HepG2 (cell line): ENCODE measurements around the gene ARHGAP9. TPM values are rescaled to one million over a fixed set of nuclear protein-coding genes. Genes with fewer than 3 reads are reported as not detected.

Source experiments
- ATF7-NPFF ChIP-seq: sonication (generic); formaldehyde crosslinking; IDR thresholded peaks from 2 replicates; pipeline ENCODE4 v1.8.1; 2023; ENCODE audit warnings: mild to moderate bottlenecking, low read depth, missing genetic modification reagents, moderate library complexity
- BCL3 ChIP-seq: sonication (generic); formaldehyde crosslinking; IDR thresholded peaks from 2 replicates; pipeline ENCODE4 v1.5.1; 2020; ENCODE audit warnings: mild to moderate bottlenecking, missing genetic modification reagents, moderate library complexity
- BRCA1 ChIP-seq: sonication (generic); formaldehyde crosslinking; IDR thresholded peaks from 2 replicates; pipeline ENCODE4 v1.4.0; 2020; ENCODE audit warnings: missing genetic modification reagents
- CCAR2 ChIP-seq: fragments of 200-400 bp; formaldehyde crosslinking; optimal IDR thresholded peaks from 2 replicates; pipeline ENCODE3; 2018; ENCODE audit warnings: low read depth, mild to moderate bottlenecking, low read length, moderate library complexity
- GLMP ChIP-seq: sonication (generic); formaldehyde crosslinking; IDR thresholded peaks from 2 replicates; pipeline ENCODE4 v1.9.0; 2021; ENCODE audit warnings: missing genetic modification reagents, mild to moderate bottlenecking, borderline replicate concordance
- MAZ ChIP-seq, 2 experiments: sonication (generic) in 1 of 2; formaldehyde crosslinking in 1 of 2; IDR thresholded peaks; 2 replicates each; pipeline versions ENCODE4 v1.5.0 to v1.6.1; 2012 to 2020; ENCODE audit warnings: low read depth in 2 of 2, mild to moderate bottlenecking in 2 of 2, borderline replicate concordance in 1 of 2, improper control_type of control experiment in 1 of 2, low read length in 1 of 2, missing genetic modification reagents in 1 of 2, moderate library complexity in 1 of 2
- MIXL1 ChIP-seq: IDR thresholded peaks from 2 replicates; pipeline ENCODE4 v1.6.1; 2016
- PBX3 ChIP-seq: sonication (generic); formaldehyde crosslinking; IDR thresholded peaks from 2 replicates; pipeline ENCODE4 v1.8.1; 2023; ENCODE audit warnings: missing genetic modification reagents, inconsistent platforms, borderline replicate concordance
- PCBP2 ChIP-seq: fragments of 200-400 bp; formaldehyde crosslinking; optimal IDR thresholded peaks from 2 replicates; pipeline ENCODE3; 2018; ENCODE audit warnings: low read length, low read depth; ENCODE audit not compliant: poor library complexity, severe bottlenecking
- POGZ ChIP-seq: sonication (generic); formaldehyde crosslinking; IDR thresholded peaks from 2 replicates; pipeline ENCODE4 v1.4.0; 2020; ENCODE audit warnings: mild to moderate bottlenecking, missing genetic modification reagents
- RFX3 ChIP-seq: IDR thresholded peaks from 2 replicates; pipeline ENCODE4 v1.6.1; 2016; ENCODE audit warnings: missing biosample characterization, missing genetic modification reagents
- SCMH1 ChIP-seq: sonication (generic); formaldehyde crosslinking; IDR thresholded peaks from 2 replicates; pipeline ENCODE4 v1.9.0; 2021; ENCODE audit warnings: missing genetic modification reagents, mild to moderate bottlenecking, borderline replicate concordance
- SNAPC5 ChIP-seq: sonication (generic); formaldehyde crosslinking; IDR thresholded peaks from 2 replicates; pipeline ENCODE4 v1.8.1; 2023; ENCODE audit warnings: mild to moderate bottlenecking, missing genetic modification reagents, borderline replicate concordance
- SRF ChIP-seq: IDR thresholded peaks from 2 replicates; pipeline ENCODE4 v1.6.1; 2011; ENCODE audit warnings: mild to moderate bottlenecking, low read depth, low read length, moderate library complexity
- ZBTB43 ChIP-seq: sonication (generic); formaldehyde crosslinking; conservative IDR thresholded peaks from 2 replicates; pipeline ENCODE4 v1.4.0; 2020; ENCODE audit warnings: missing genetic modification reagents
- ZFP36L1 ChIP-seq: sonication (generic); formaldehyde crosslinking; IDR thresholded peaks from 2 replicates; pipeline ENCODE4 v1.8.0; 2022; ENCODE audit warnings: mild to moderate bottlenecking, missing genetic modification reagents, moderate library complexity
- ZNF432 ChIP-seq: sonication (generic); formaldehyde crosslinking; IDR thresholded peaks from 2 replicates; pipeline ENCODE4 v1.5.0; 2020; ENCODE audit warnings: missing genetic modification reagents, mild to moderate bottlenecking, borderline replicate concordance
- ZNF569 ChIP-seq: sonication (generic); formaldehyde crosslinking; IDR thresholded peaks from 2 replicates; pipeline ENCODE4 v1.5.0; 2020; ENCODE audit warnings: mild to moderate bottlenecking, missing genetic modification reagents, moderate library complexity, borderline replicate concordance
- ZNF644 ChIP-seq: IDR thresholded peaks from 2 replicates; pipeline ENCODE4 v1.6.1; 2016; ENCODE audit warnings: low read depth
- ZNF652 ChIP-seq: IDR thresholded peaks from 2 replicates; pipeline ENCODE4 v1.6.1; 2016; ENCODE audit warnings: low read depth, borderline replicate concordance
- ZNF770 ChIP-seq: sonication (generic); formaldehyde crosslinking; IDR thresholded peaks from 2 replicates; pipeline ENCODE4 v1.5.0; 2020; ENCODE audit warnings: mild to moderate bottlenecking, missing genetic modification reagents
- ZNF772 ChIP-seq: sonication (generic); formaldehyde crosslinking; IDR thresholded peaks from 2 replicates; pipeline ENCODE4 v1.5.0; 2020; ENCODE audit warnings: mild to moderate bottlenecking, missing genetic modification reagents
- polyA plus RNA-seq, 8 experiments: library from polyadenylated mRNA; depleted of rRNA in 3 of 8; stranded (reverse) in 7 of 8; unstranded in 1 of 8; fragments of >200 nt; fragmentation: Illumina TruSeq in 4 of 8; extraction: Trizol in 4 of 8; gene quantifications; 2 replicates each; pipeline versions ENCODE4 v1.2.1 to v1.2.3, GENCODE V29; 2011 to 2016; ENCODE audit warnings: low read depth in 4 of 8, missing spikeins in 1 of 8, mixed read lengths in 1 of 8; ENCODE audit not compliant: insufficient read depth in 1 of 8
- total RNA-seq, 5 experiments: library from RNA; depleted of rRNA; stranded (reverse); fragments of >200 nt; fragmentation: Illumina TruSeq; extraction: Trizol; gene quantifications; 2 replicates each; pipeline ENCODE4 v1.2.3, GENCODE V29; 2016; ENCODE audit warnings: low read depth in 1 of 5

ARHGAP9 gene
- total and polyA plus RNA-seq, 2 of the 13 experiments (the other 11 are each of a cell fraction or from before 2014, with no cell fraction given): 0.18 to 1.2 TPM

DNA sequence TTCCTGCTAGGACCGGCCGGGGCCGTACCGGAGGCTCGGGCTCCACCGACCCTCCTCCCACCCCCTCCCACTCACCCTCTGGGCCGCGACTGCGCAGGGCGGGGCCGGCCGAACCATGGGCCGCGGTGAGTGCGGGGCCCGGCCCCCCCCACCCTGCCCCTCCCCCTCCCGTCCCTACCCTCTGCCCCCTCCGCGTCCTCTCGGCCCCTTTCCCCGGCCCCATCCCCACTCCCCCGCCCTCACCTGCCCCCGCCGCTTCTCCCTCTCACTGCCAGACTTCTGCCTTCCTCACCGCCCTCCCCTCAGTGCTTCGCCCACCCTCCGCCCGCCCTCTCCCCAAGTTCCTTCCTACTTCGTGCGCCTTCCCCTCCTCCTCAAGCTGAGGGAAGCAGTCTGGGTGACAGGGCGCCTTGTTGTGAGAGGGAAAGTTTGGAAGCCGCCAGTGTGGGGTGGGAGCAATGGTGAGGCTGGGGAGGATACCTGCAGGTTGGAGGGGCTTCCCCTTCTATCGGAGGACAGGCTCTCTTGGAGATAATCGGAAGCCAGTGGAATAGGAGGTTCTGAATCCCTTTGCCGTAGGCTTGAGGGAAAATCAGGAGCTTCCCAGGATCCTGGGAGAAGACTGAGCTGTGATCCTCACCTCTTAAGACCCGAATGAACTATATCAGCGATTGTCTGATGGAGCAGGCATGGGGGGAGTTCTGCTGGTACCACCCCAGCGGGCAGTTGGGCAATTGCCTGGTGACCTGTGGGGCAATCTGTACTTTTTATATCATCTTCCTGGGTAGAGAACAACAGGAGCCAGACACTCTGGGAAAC is 43.4 kb upstream of the ARHGAP9 start (continued):
- no peak for TF ChIP-seq SNAPC5
- no peak for TF ChIP-seq ZNF569
- TF ChIP-seq ZFP36L1 (CRISPR knock-in tag): no peak
- TF ChIP-seq BRCA1 (CRISPR knock-in tag): no peak
- TF ChIP-seq ATF7-NPFF (CRISPR knock-in tag): no peak
- no peak for TF ChIP-seq PBX3
- no peak for TF ChIP-seq SRF
- TF ChIP-seq ZNF644 (CRISPR knock-in tag): no peak
- no peak for TF ChIP-seq ZNF770
- no peak for TF ChIP-seq ZNF772 (CRISPR knock-in tag)
- TF ChIP-seq CCAR2: no peak
- no peak for TF ChIP-seq POGZ (CRISPR knock-in tag)
- TF ChIP-seq PCBP2: peak; percentile 16
- TF ChIP-seq BCL3: no peak
- TF ChIP-seq ZBTB43 (CRISPR knock-in tag): no peak
- no peak for TF ChIP-seq ZNF432 (CRISPR knock-in tag)
- TF ChIP-seq GLMP (CRISPR knock-in tag): no peak
- TF ChIP-seq RFX3: no peak
- no peak for TF ChIP-seq SCMH1 (CRISPR knock-in tag)
- no peak for TF ChIP-seq MIXL1 (CRISPR knock-in tag)
- peak; percentile 35; the same call in 1 of the 2 replicates for TF ChIP-seq MAZ (IDR thresholded peaks at IDR 0.05; ENCODE audit: borderline replicate concordance, low read depth, low read length)
- TF ChIP-seq MAZ (CRISPR knock-in tag; IDR thresholded peaks at IDR 0.05; ENCODE audit: low read depth): no peak
- TF ChIP-seq ZNF652 (CRISPR knock-in tag): no peak
